Ovary (tissue), 3 donors: ENCODE data around the gene SLC12A8.

Experiments used
- POLR2A ChIP-seq: fragments of 450-650 bp; IDR thresholded peaks from one replicate; pipeline ENCODE4 v1.6.1; 2017; ENCODE audit warnings: antibody characterized with exemption, mild to moderate bottlenecking, moderate library complexity
- TF ChIP-seq, protein P1 (sequence below), 3 donors: fragments of 450-650 bp in 2 of 3; fragments of 200-600 bp in 1 of 3; IDR thresholded peaks; one replicate each; pipeline versions ENCODE4 v1.5.1 to v1.8.0; 2016 to 2022; ENCODE audit warnings: antibody characterized with exemption in 3 of 3, mild to moderate bottlenecking in 1 of 3
- donor health status: DM: no; HTN: no; CAD: no.

DNA sequence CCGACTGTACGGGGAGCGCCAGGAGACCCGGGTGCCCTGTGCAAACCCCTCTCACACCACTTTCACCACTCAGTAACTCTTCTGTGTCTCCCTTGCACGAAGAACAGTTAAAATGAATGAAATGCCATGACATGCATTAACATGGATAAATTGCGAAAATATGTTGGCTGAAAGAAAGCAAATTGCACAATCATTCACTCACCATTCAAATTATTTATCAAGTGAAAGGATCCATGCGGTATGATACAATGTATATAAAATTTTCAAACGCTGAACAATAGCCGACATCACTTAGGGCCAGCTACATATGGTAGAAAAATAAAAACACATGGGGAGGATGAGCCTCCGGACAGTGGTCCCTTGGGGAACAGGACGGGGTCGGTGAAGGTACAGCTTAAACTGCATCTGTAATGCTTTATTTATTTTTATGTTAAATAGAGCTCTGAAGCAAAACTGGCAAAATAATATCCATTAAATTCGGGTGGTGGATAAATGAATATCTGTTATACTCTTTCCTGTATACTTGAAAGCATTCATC, 45.9 kb downstream of the SLC12A8 start:
- TF ChIP-seq, protein P1, sequence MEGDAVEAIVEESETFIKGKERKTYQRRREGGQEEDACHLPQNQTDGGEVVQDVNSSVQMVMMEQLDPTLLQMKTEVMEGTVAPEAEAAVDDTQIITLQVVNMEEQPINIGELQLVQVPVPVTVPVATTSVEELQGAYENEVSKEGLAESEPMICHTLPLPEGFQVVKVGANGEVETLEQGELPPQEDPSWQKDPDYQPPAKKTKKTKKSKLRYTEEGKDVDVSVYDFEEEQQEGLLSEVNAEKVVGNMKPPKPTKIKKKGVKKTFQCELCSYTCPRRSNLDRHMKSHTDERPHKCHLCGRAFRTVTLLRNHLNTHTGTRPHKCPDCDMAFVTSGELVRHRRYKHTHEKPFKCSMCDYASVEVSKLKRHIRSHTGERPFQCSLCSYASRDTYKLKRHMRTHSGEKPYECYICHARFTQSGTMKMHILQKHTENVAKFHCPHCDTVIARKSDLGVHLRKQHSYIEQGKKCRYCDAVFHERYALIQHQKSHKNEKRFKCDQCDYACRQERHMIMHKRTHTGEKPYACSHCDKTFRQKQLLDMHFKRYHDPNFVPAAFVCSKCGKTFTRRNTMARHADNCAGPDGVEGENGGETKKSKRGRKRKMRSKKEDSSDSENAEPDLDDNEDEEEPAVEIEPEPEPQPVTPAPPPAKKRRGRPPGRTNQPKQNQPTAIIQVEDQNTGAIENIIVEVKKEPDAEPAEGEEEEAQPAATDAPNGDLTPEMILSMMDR (IDR thresholded peaks at IDR 0.05): no peak
- no peak for TF ChIP-seq POLR2A
